ENCODE measurements around the gene FAM117A. TPM values are rescaled to one million over a fixed set of nuclear protein-coding genes. Genes with fewer than 3 reads are reported as not detected.

FAM117A gene
- total RNA-seq, 2 experiments from 2014 or later, result 19.7 to 23.0 TPM

- H3K4me1 Mint-ChIP-seq (ENCODE audit: low read depth), result peaks cover 36% of the 10 kb centered on the region
- DNase-seq (no peak), ATAC-seq (no peak)
- no peaks in the 10 kb centered on the region for H3K9me3 Mint-ChIP-seq
- peaks cover 16% of the 10 kb centered on the region for H3K36me3 Mint-ChIP-seq (ENCODE audit: low read depth)
- POLR2A ChIA-PET, result interaction anchor here (0.9 to 3.3 kb wide), 5 partner anchors 9 to 125 kb away, joined by 3 to 23 read pairs (median 7); partner anchors contain the start of genes KAT7 and SLC35B1
- CTCF ChIA-PET, result interaction anchor here (1.3 to 32.2 kb wide), 6 partner anchors 9 to 152 kb away, joined by 3 to 780 read pairs (median 10); partner anchors contain the start of genes NXPH3 and SLC35B1
- H3K4me3 Mint-ChIP-seq, result no peak overlapping the region
- intact Hi-C loops (cut with micrococcal nuclease), result no loop called here
- no peaks in the 10 kb centered on the region for H3K27me3 Mint-ChIP-seq
- TF ChIP-seq, protein P1, sequence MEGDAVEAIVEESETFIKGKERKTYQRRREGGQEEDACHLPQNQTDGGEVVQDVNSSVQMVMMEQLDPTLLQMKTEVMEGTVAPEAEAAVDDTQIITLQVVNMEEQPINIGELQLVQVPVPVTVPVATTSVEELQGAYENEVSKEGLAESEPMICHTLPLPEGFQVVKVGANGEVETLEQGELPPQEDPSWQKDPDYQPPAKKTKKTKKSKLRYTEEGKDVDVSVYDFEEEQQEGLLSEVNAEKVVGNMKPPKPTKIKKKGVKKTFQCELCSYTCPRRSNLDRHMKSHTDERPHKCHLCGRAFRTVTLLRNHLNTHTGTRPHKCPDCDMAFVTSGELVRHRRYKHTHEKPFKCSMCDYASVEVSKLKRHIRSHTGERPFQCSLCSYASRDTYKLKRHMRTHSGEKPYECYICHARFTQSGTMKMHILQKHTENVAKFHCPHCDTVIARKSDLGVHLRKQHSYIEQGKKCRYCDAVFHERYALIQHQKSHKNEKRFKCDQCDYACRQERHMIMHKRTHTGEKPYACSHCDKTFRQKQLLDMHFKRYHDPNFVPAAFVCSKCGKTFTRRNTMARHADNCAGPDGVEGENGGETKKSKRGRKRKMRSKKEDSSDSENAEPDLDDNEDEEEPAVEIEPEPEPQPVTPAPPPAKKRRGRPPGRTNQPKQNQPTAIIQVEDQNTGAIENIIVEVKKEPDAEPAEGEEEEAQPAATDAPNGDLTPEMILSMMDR (IDR thresholded peaks at IDR 0.05), result no peak
- no peak overlapping the region for H3K27ac Mint-ChIP-seq
These were observed 65.9 kb downstream of the FAM117A start for GRCh38 chr17:49698005-49698404.

GRCh38 chr17:49696233-49696761 is 67.6 kb downstream of the FAM117A start:
- intact Hi-C loops (cut with micrococcal nuclease), result loop anchor here (2.0 kb wide), 1 partner anchor 125 kb away; no protein-coding TSS in a partner anchor

GRCh38 chr17:49695698-49696232 is 68.2 kb downstream of the FAM117A start:
- H3K4me1 Mint-ChIP-seq (ENCODE audit: low read depth), result peaks cover 51% of the 10 kb centered on the region
- POLR2A ChIA-PET, result interaction anchor here (0.8 to 2.5 kb wide), 15 partner anchors 9 to 246 kb away, joined by 3 to 7 read pairs (median 3); partner anchors contain the start of genes FAM117A, NXPH3, SPOP and TAC4
- peak overlapping the region; percentile 89 for H3K27ac Mint-ChIP-seq
- H3K27me3 Mint-ChIP-seq, result no peaks in the 10 kb centered on the region
- peaks cover 8% of the 10 kb centered on the region for H3K36me3 Mint-ChIP-seq (ENCODE audit: low read depth)
- ATAC-seq (peak; percentile 35), DNase-seq (no peak)
- intact Hi-C loops (cut with micrococcal nuclease), result loop anchor here (2.0 kb wide), 1 partner anchor 125 kb away; no protein-coding TSS in a partner anchor
- CTCF ChIA-PET, result interaction anchor here (0.7 to 32.2 kb wide), 43 partner anchors 9 to 304 kb away, joined by 3 to 780 read pairs (median 5); partner anchors contain the start of genes FAM117A, KAT7, NXPH3 and SLC35B1
- H3K9me3 Mint-ChIP-seq, result no peaks in the 10 kb centered on the region
- peak overlapping the region; percentile 17 for H3K4me3 Mint-ChIP-seq
- TF ChIP-seq, protein P1 (IDR thresholded peaks at IDR 0.05), result peak; percentile 32

More at GRCh38 chr17:49696233-49696761, 67.6 kb downstream of the FAM117A start:
- Mint-ChIP-seq H3K27me3 (no peaks in the 10 kb centered on the region), H3K4me3 (peak overlapping the region; percentile 17), H3K9me3 (no peaks in the 10 kb centered on the region), H3K27ac (peak overlapping the region; percentile 89), H3K4me1 (ENCODE audit: low read depth) (peaks cover 46% of the 10 kb centered on the region), H3K36me3 (ENCODE audit: low read depth) (peaks cover 12% of the 10 kb centered on the region)
- peak; percentile 95 for DNase-seq
- TF ChIP-seq, protein P1 (IDR thresholded peaks at IDR 0.05), result no peak
- ChIA-PET CTCF (interaction anchor here (0.6 to 32.2 kb wide), 43 partner anchors 9 to 305 kb away, joined by 3 to 780 read pairs (median 5); partner anchors contain the start of genes FAM117A, KAT7, NXPH3 and SLC35B1), POLR2A (interaction anchor here (0.6 to 2.5 kb wide), 14 partner anchors 8 to 152 kb away, joined by 3 to 7 read pairs (median 4); partner anchors contain the start of genes FAM117A, NXPH3, SPOP and TAC4)
- peak; percentile 93 for ATAC-seq

DNA sequence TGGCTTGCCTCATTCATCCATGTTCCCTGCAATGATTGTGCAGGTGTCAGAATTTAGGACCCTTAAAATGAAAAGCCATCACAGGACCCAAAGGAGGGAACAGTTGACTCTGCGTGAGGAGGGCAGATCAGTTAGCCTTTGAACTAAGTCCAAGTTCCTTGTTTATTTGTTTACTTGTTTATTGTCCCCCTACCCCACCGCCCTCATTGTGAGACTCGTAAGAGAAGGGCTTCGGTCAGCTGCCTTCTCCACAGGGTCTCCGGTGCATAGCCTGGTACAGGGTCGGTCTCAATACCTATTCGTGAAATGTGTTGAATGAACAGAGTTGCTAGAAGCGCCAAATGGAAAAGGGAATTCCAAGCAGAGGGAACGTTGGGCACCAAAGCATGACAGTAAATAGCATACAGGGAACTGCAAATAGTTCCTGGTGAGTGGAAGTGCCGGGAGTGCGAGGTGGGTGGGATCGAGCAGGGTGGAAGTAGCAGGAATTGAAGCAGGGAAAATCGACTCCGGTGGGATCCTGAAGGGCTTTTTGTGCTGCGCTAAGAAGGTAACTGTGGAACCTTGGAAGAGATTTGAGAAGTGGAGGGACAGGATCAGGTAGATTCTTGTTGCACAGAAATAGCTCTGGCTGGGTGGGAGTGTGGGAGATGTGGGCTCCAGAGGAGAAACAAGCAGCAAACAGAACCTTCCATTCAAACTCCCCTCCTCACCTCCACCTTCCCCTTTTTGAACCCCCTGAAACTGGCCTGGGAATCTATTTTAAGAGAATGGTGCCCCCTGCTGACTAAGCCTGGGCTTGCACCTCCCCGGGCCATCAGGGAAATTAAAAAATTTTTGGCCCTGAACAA is 68.9 kb downstream of the FAM117A start:
- TF ChIP-seq, protein P1 (IDR thresholded peaks at IDR 0.05), result peak; percentile 94
- CTCF ChIA-PET, result interaction anchor here (0.9 to 32.2 kb wide), 30 partner anchors 8 to 304 kb away, joined by 3 to 780 read pairs (median 5); partner anchors contain the start of genes FAM117A, KAT7, NXPH3 and SLC35B1
- peaks cover under 1% of the 10 kb centered on the region for H3K36me3 Mint-ChIP-seq (ENCODE audit: low read depth)
- ATAC-seq (peak; percentile 40), DNase-seq (peak; percentile 90)
- H3K27ac Mint-ChIP-seq, result peak overlapping the region; percentile 89
- H3K9me3 Mint-ChIP-seq, result no peaks in the 10 kb centered on the region
- POLR2A ChIA-PET, result interaction anchor here (0.8 to 2.5 kb wide), 9 partner anchors 10 to 247 kb away, joined by 3 to 7 read pairs (median 3); partner anchors contain the start of gene NXPH3
- intact Hi-C loops (cut with micrococcal nuclease), result no loop called here
- H3K27me3 Mint-ChIP-seq, result no peaks in the 10 kb centered on the region
- peak overlapping the region; percentile 17 for H3K4me3 Mint-ChIP-seq
- peaks cover 52% of the 10 kb centered on the region for H3K4me1 Mint-ChIP-seq (ENCODE audit: low read depth)
